Ovary (tissue), 3 donors: ENCODE results near the gene SMPX.

ENCODE experiments used
- EP300 ChIP-seq: sonication (generic); formaldehyde crosslinking; IDR thresholded peaks from one replicate; pipeline ENCODE4 v1.6.1; 2017; ENCODE audit warnings: antibody characterized with exemption
- POLR2A ChIP-seq: fragments of 450-650 bp; IDR thresholded peaks from one replicate; pipeline ENCODE4 v1.6.1; 2017; ENCODE audit warnings: antibody characterized with exemption, mild to moderate bottlenecking, moderate library complexity
- TF ChIP-seq, protein P1 (sequence below), 3 donors: fragments of 450-650 bp in 2 of 3; fragments of 200-600 bp in 1 of 3; IDR thresholded peaks; one replicate each; pipeline versions ENCODE4 v1.5.1 to v1.8.0; 2016 to 2022; ENCODE audit warnings: antibody characterized with exemption in 3 of 3, mild to moderate bottlenecking in 1 of 3
- donor health status: DM: no; HTN: no; CAD: no.

DNA sequence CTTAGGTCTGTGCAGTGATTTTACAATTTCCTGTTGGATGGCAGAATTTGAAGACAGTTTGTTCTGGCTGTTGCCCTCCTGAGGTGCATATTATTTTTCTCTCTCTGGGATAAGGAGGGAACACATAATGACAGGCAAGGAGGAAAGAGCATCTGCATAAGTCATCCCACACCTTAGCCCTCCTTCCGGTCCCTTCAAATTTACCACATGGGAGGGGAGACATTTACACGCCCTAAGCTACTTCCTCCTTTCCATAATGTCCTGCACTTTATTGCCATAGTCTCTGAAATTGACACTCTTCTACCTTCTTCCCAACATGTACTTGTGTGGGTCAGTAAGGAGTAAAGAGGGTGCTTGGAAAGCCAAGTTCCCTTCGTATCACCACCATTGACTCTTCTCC lies 13.9 kb downstream of the SMPX start:
- TF ChIP-seq, protein P1, sequence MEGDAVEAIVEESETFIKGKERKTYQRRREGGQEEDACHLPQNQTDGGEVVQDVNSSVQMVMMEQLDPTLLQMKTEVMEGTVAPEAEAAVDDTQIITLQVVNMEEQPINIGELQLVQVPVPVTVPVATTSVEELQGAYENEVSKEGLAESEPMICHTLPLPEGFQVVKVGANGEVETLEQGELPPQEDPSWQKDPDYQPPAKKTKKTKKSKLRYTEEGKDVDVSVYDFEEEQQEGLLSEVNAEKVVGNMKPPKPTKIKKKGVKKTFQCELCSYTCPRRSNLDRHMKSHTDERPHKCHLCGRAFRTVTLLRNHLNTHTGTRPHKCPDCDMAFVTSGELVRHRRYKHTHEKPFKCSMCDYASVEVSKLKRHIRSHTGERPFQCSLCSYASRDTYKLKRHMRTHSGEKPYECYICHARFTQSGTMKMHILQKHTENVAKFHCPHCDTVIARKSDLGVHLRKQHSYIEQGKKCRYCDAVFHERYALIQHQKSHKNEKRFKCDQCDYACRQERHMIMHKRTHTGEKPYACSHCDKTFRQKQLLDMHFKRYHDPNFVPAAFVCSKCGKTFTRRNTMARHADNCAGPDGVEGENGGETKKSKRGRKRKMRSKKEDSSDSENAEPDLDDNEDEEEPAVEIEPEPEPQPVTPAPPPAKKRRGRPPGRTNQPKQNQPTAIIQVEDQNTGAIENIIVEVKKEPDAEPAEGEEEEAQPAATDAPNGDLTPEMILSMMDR (IDR thresholded peaks at IDR 0.05): no peak
- TF ChIP-seq POLR2A (no peak), EP300 (no peak)
